Mesenchymal stem cell (in vitro differentiated cells and primary cell): ENCODE measurements around the gene RASAL2.
"Not testable (repeated sequence)": the region's sequence is repeated elsewhere in the genome, so short reads cannot be mapped to it uniquely, and the experiment has no call there.

Experiments
- DNase-seq: peaks from one replicate; pipeline ENCODE4 v3.0.0-alpha.2; 2013
- H2AFZ ChIP-seq: one replicate; pipeline ENCODE4 v1.6.1; 2013; ENCODE audit warnings: low read depth, mild to moderate bottlenecking, control low read depth, inconsistent platforms, low read length, moderate library complexity
- H2AK5ac ChIP-seq: 2 replicates; pipeline ENCODE4 v1.6.1; 2013; ENCODE audit warnings: low read length, moderate library complexity, mild to moderate bottlenecking, inconsistent platforms; ENCODE audit not compliant: severe bottlenecking
- H2BK120ac ChIP-seq: one replicate; pipeline ENCODE4 v1.6.1; 2013; ENCODE audit warnings: low read depth, mild to moderate bottlenecking, inconsistent platforms, low read length, moderate library complexity
- H2BK12ac ChIP-seq, 2 experiments: one replicate each; pipeline ENCODE4 v1.6.1; 2013; ENCODE audit warnings: inconsistent platforms in 2 of 2, low read length in 2 of 2, mild to moderate bottlenecking in 2 of 2, moderate library complexity in 2 of 2, control low read depth in 1 of 2
- H2BK15ac ChIP-seq: one replicate; pipeline ENCODE4 v1.6.1; 2013; ENCODE audit warnings: mild to moderate bottlenecking, low read depth, inconsistent platforms; ENCODE audit not compliant: poor library complexity, severe bottlenecking
- H2BK5ac ChIP-seq: 2 replicates; pipeline ENCODE4 v1.6.1; 2013; ENCODE audit warnings: low read depth, mild to moderate bottlenecking, low read length, control low read depth, inconsistent platforms; ENCODE audit not compliant: poor library complexity, severe bottlenecking
- H3K14ac ChIP-seq, 2 experiments: one replicate each; pipeline ENCODE4 v1.6.1; 2013; ENCODE audit warnings: inconsistent platforms in 2 of 2, low read length in 2 of 2, control low read depth in 1 of 2, mild to moderate bottlenecking in 1 of 2, moderate library complexity in 1 of 2
- H3K18ac ChIP-seq, 2 experiments: one replicate each; pipeline ENCODE4 v1.6.1; 2013; ENCODE audit warnings: inconsistent platforms in 2 of 2, low read length in 2 of 2, control low read depth in 1 of 2, low read depth in 1 of 2, mild to moderate bottlenecking in 1 of 2
- H3K23ac ChIP-seq, 2 experiments: one replicate each; pipeline ENCODE4 v1.6.1; 2013; ENCODE audit warnings: inconsistent platforms in 2 of 2, low read length in 2 of 2, mild to moderate bottlenecking in 2 of 2, moderate library complexity in 2 of 2, control low read depth in 1 of 2
- H3K27ac ChIP-seq: 2 replicates; pipeline ENCODE4 v1.5.1; 2013; ENCODE audit warnings: mild to moderate bottlenecking, moderate library complexity, low read length, control low read depth, inconsistent platforms; ENCODE audit not compliant: poor library complexity, severe bottlenecking
- H3K27me3 ChIP-seq, 2 experiments: 2 replicates each; pipeline versions ENCODE4 v1.6.1 to v1.7.0; 2013; ENCODE audit warnings: low read length in 2 of 2, mild to moderate bottlenecking in 2 of 2, moderate library complexity in 2 of 2, control low read depth in 1 of 2, inconsistent platforms in 1 of 2; ENCODE audit not compliant: control insufficient read depth in 1 of 2, insufficient read depth in 1 of 2
- H3K36me3 ChIP-seq, 2 experiments: 2 replicates each; pipeline versions ENCODE4 v1.6.1 to v1.7.0; 2013; ENCODE audit warnings: low read length in 2 of 2, control low read depth in 1 of 2, inconsistent platforms in 1 of 2, low read depth in 1 of 2, mild to moderate bottlenecking in 1 of 2; ENCODE audit not compliant: insufficient read depth in 2 of 2, control insufficient read depth in 1 of 2
- H3K4ac ChIP-seq, 2 experiments: one replicate each; pipeline ENCODE4 v1.6.1; 2013; ENCODE audit warnings: inconsistent platforms in 2 of 2, low read length in 2 of 2, mild to moderate bottlenecking in 2 of 2, moderate library complexity in 2 of 2, control low read depth in 1 of 2, low read depth in 1 of 2
- H3K4me1 ChIP-seq: 2 replicates; pipeline ENCODE4 v1.6.1; 2013; ENCODE audit warnings: low read depth, low read length, control low read depth; ENCODE audit not compliant: control insufficient read depth, insufficient read depth
- H3K4me2 ChIP-seq: 2 replicates; pipeline ENCODE4 v1.6.1; 2013; ENCODE audit warnings: low read length, mild to moderate bottlenecking, inconsistent platforms; ENCODE audit not compliant: poor library complexity, severe bottlenecking
- H3K4me3 ChIP-seq, 2 experiments: 2 replicates each; pipeline versions ENCODE4 v1.5.1 to v1.7.0; 2013; ENCODE audit warnings: low read length in 2 of 2, mild to moderate bottlenecking in 2 of 2, control low read depth in 1 of 2, low read depth in 1 of 2; ENCODE audit not compliant: insufficient read depth in 1 of 2
- H3K79me1 ChIP-seq: replicated peaks from 2 replicates; pipeline ENCODE4 v1.6.1; 2013; ENCODE audit warnings: mild to moderate bottlenecking, control low read depth, low read length, inconsistent platforms; ENCODE audit not compliant: poor library complexity, severe bottlenecking
- H3K9ac ChIP-seq: 2 replicates; pipeline ENCODE4 v1.7.0; 2013; ENCODE audit warnings: mild to moderate bottlenecking, low read length, moderate library complexity
- H3K9me3 ChIP-seq: 2 replicates; pipeline ENCODE4 v1.7.0; 2013; ENCODE audit warnings: mild to moderate bottlenecking, low read length; ENCODE audit not compliant: control insufficient read depth
- H4K8ac ChIP-seq: one replicate; pipeline ENCODE4 v1.6.1; 2013; ENCODE audit warnings: inconsistent platforms, mild to moderate bottlenecking, low read length, moderate library complexity
- H4K91ac ChIP-seq: one replicate; pipeline ENCODE4 v1.6.1; 2013; ENCODE audit warnings: mild to moderate bottlenecking, low read length, inconsistent platforms
- WGBS: methylation state at CpG from one replicate; pipeline ENCODE4 v1.1.7; 2013; ENCODE audit warnings: mixed read lengths; 5-methylcytosine and 5-hydroxymethylcytosine counted together

The RASAL2 gene

GRCh38 chr1:178501705-178502329, 407.9 kb downstream of the RASAL2 start:
- Histone ChIP-seq H2AFZ (no peak overlapping the region), H2BK15ac (no peak overlapping the region), H3K4ac (no peak overlapping the region), H3K4me2 (no peak overlapping the region), H3K18ac (no peak overlapping the region), H3K27me3 (peaks cover 0 to 25% of the 10 kb centered on the region in 2 experiments), H3K27ac (no peak overlapping the region), H3K23ac (no peak overlapping the region), H2BK12ac (no peak overlapping the region), H3K79me1 (no peaks in the 10 kb centered on the region), H3K36me3 (no peaks in the 10 kb centered on the region), H4K8ac (no peak overlapping the region), H4K91ac (no peak overlapping the region), H3K4me3 (no peak overlapping the region), H2AK5ac (no peak overlapping the region), H3K4me1 (no peaks in the 10 kb centered on the region), H3K14ac (no peak overlapping the region), H2BK5ac (no peak overlapping the region), H3K9me3 (no peaks in the 10 kb centered on the region), H3K9ac (no peak overlapping the region), H2BK120ac (no peak overlapping the region)
- WGBS, result 13% methylated on average over 4 of the region's 5 CpGs
- DNase-seq, result peak; percentile 65

- H2BK120ac ChIP-seq, result no peak overlapping the region
- no peaks in the 10 kb centered on the region for H3K4me1 ChIP-seq
- H3K18ac ChIP-seq, result no peak overlapping the region
- DNase-seq, result no peak
- no peak overlapping the region for H4K8ac ChIP-seq
- H3K79me1 ChIP-seq, result no peaks in the 10 kb centered on the region
- no peak overlapping the region for H4K91ac ChIP-seq
- H3K9me3 ChIP-seq, result no peaks in the 10 kb centered on the region
- no peak overlapping the region for H2BK15ac ChIP-seq
- H3K4me2 ChIP-seq, result no peak overlapping the region
- H3K14ac ChIP-seq, result no peak overlapping the region
- WGBS, result 97% methylated on average over 2 of the region's 3 CpGs
- H2BK5ac ChIP-seq, result no peak overlapping the region
- H2BK12ac ChIP-seq, result no peak overlapping the region
- no peak overlapping the region for H3K27ac ChIP-seq
- H3K9ac ChIP-seq, result no peak overlapping the region
- H3K4me3 ChIP-seq, result no peak overlapping the region
- no peak overlapping the region for H3K23ac ChIP-seq
- H2AK5ac ChIP-seq, result no peak overlapping the region
- H2AFZ ChIP-seq, result no peak overlapping the region
- H3K36me3 ChIP-seq, result no peaks in the 10 kb centered on the region
- H3K4ac ChIP-seq, result no peak overlapping the region
- H3K27me3 ChIP-seq, result peaks cover 0 to 25% of the 10 kb centered on the region in 2 experiments
Observed at GRCh38 chr1:178502330-178502714, 408.4 kb downstream of the RASAL2 start.

- no peak overlapping the region for H2BK15ac ChIP-seq
- H4K8ac ChIP-seq, result no peak overlapping the region
- no peak overlapping the region for H4K91ac ChIP-seq
- H3K4me1 ChIP-seq, result no peaks in the 10 kb centered on the region
- H3K4ac ChIP-seq, result no peak overlapping the region
- H3K4me2 ChIP-seq, result no peak overlapping the region
- H3K23ac ChIP-seq, result no peak overlapping the region
- no peak overlapping the region for H2BK5ac ChIP-seq
- H3K4me3 ChIP-seq, result no peak overlapping the region
- 95% methylated on average over 5 of the region's 5 CpGs for WGBS
- H2BK120ac ChIP-seq, result no peak overlapping the region
- peaks cover 0 to 22% of the 10 kb centered on the region in 2 experiments for H3K27me3 ChIP-seq
- no peaks in the 10 kb centered on the region for H3K9me3 ChIP-seq
- H2AK5ac ChIP-seq, result no peak overlapping the region
- H3K27ac ChIP-seq, result no peak overlapping the region
- H2AFZ ChIP-seq, result no peak overlapping the region
- H2BK12ac ChIP-seq, result no peak overlapping the region
- H3K18ac ChIP-seq, result no peak overlapping the region
- no peak overlapping the region for H3K14ac ChIP-seq
- H3K9ac ChIP-seq, result no peak overlapping the region
- no peaks in the 10 kb centered on the region for H3K36me3 ChIP-seq
- no peaks in the 10 kb centered on the region for H3K79me1 ChIP-seq
- no peak for DNase-seq
Observed at GRCh38 chr1:178502856-178503255, 409.0 kb downstream of the RASAL2 start.

- not testable (repeated sequence) for H3K4me3 ChIP-seq, H2BK15ac ChIP-seq, H3K27ac ChIP-seq, H3K9me3 ChIP-seq, H3K36me3 ChIP-seq, H3K18ac ChIP-seq, DNase-seq, H2BK5ac ChIP-seq, H2BK120ac ChIP-seq, H2AK5ac ChIP-seq, H2AFZ ChIP-seq, H3K9ac ChIP-seq, H3K4me1 ChIP-seq, H3K23ac ChIP-seq, H3K79me1 ChIP-seq, H3K4ac ChIP-seq, H4K8ac ChIP-seq, H4K91ac ChIP-seq, H3K4me2 ChIP-seq, H3K14ac ChIP-seq, H2BK12ac ChIP-seq
- H3K27me3 ChIP-seq, result peaks cover 0 to 22% of the 10 kb centered on the region in 2 experiments
- WGBS, result 95% methylated on average over 14 of the region's 14 CpGs
Observed at GRCh38 chr1:178503316-178503715, 409.4 kb downstream of the RASAL2 start.
